ENCODE results near the gene SCN7A. TPM values are rescaled to one million over a fixed set of nuclear protein-coding genes. Genes with fewer than 3 reads are reported as not detected.

SCN7A gene
- total RNA-seq = 10 to 100 TPM; 10.7 to 27.5 TPM
- long read RNA-seq, full-length matches to known transcripts = 1 of 6 reads
- long read RNA-seq, partial matches to known transcripts = 2 of 6 reads
- long read RNA-seq, other reads (novel, unspliced or antisense) = 3 of 6 reads

DNA sequence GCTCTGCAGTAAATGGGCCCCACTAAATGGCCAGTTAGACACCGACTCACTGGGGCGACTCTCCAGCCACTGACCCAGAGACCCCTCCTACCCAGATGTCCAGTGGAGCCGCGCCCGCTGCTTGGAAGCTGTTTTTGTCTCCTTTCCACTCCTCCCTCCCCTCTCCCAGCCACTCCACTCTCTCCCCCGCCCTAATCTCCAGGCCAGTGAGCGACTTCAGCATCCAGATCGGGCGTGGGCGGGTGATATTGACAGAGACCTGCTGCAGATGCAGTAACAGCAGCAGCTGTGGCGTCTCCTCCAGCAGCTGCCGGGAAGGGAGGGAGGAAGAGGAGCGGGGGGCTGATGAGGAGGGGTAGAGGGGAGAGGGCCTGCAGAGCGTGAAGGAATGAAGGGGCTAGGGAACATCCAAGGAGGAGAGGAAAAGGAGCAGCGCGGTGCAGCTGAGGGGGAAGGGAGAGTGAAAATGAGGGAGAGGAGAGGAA lies at the start of gene SCN7A:
TSS of gene SCN7A (minus strand) at position 110 of the 485 bp plus-strand sequence. CDS start 16,553 bp downstream, outside the sequence.
- DNase-seq (peak; percentile 82), ATAC-seq (peak; percentile 83 to 97)
- intact Hi-C loops (cut with DNase I) = no loop called here

DNA sequence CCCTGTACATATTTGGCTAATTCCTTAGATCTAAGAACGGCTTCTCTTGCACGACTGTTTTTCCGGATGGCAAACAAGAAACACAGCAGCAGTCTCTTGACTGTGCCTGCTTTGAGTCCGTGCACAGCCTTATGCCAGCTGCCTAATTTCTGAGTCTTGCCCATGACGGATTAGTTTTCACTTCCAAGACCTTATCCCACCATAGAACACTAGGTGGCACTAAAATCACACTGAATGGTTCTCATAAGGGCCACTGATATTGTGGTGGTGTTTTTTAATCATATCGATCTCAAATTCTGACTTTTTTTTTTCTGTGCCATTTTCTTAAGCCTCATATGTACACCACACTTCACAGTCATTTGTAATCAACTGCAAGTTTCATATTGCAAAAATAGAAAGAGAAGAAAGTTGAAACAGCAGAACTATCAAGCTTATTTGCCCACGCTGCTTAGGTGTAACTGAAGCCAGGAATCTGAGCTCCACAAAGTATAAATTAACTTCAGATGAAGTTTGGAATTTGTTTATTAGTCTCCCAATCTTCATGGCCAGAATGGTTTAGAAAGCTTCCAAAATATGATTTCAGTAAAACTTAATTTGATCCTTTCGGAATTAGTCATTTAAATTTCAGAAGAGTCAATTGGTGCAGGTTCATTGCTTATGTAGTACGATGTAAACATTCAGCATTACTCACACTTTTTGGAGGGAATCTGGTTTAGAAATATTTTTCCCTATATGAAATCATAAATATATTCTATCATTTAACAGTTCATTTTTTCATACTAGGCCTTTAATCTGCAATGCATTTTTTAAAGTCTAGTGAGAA lies 45.5 kb upstream of the SCN7A start:
- ATAC-seq = peak; percentile 67 to 75
- intact Hi-C loops (cut with DNase I) = loop anchor here in 1 of 2 donors (5.0 kb wide), 2 partner anchors 673 to 1578 kb away; no protein-coding TSS in a partner anchor
- no peak for DNase-seq

DNA sequence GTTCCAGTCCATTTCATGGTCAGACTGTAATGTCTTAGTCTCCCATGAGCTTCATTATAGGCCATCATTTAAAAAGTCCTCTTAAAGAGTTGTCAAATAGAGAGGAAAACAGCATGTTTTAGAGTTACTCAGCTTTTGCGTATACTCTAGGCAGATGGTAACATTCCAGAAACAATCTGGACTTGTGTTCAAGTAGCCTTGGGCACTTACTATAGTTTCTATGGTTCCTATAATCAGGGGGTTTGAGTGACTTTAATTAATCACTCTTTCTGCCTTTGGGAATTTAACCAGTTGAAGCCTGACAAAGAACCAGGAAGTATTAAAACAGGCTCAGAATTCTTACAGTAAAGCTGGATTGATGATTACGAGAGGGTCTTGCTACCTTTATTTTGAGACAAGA lies 42.1 kb upstream of the SCN7A start:
- intact Hi-C loops (cut with DNase I) = loop anchor here in 1 of 2 donors (5.0 kb wide), 2 partner anchors 676 to 1581 kb away; no protein-coding TSS in a partner anchor
- no peak for ATAC-seq
- DNase-seq = no peak

DNA sequence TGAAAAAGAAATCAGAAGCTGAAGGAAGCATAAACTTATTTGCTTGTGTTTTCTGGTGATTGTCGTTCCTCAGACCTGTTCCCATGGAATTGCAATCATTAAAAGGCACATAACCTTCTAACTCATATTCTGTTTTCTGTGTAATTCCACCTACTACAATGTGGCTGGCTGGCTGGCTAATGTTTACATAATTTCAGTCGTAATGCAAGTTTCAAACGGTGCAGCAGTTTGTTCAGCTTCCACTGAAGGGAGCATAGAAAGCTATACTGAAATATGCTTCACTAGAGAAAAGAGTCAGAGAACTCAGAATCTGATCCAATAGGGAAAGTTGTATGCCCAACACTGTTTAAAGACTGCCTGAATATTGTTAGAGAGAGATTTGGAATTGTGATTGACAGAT lies 27.1 kb upstream of the SCN7A start:
- ATAC-seq (no peak), DNase-seq (no peak)
- intact Hi-C loops (cut with DNase I) = no loop called here

DNA sequence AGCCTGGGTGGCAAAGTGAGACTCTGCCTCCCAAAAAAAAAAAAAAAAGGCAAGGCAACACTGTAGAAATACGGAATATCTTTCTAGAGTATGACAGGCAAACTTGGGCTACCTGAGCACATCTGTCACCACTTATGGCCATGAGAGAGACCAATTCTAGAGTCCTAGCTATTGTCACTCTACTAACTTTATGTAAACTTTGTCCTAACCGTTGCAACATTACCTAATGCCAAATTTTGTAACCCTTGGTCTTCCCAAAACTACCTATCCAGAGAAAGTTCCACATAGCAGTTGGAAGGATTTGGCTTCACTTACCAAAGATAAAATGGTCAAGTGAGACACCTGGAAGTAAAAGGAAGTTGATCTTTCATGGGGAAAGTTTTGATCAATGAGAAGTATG lies 26.6 kb upstream of the SCN7A start:
- ATAC-seq = no peak
- DNase-seq = no peak
- intact Hi-C loops (cut with DNase I) = no loop called here

DNA sequence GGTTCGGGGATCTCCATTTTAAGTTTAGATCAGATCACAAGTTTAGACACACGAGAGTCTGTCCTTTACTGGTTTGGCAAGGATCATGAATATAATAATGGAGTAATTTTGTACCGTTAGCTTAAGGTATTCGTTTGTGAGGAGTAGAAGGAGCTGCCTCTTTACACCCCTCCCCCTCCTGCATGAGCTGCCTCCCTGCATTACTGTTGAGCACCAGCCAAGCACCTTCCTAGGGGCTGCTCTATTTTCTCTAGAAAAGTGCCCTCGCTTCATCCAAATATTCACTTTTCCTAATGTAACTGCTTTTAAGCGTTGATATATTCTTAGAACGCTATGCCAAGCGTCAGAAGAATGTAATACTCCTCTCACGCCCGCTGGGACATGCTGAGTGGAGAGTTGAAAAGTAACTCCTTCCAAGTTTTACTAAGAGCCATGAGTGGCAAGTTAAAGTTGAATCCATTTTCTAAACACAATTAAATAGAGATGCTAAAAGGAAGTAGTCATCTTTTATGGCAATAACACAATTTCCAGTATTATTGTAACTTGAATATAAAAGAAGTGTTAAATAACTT lies 25.4 kb upstream of the SCN7A start:
- ATAC-seq = peak; percentile 35 to 71
- intact Hi-C loops (cut with DNase I) = no loop called here
- no peak for DNase-seq

DNA sequence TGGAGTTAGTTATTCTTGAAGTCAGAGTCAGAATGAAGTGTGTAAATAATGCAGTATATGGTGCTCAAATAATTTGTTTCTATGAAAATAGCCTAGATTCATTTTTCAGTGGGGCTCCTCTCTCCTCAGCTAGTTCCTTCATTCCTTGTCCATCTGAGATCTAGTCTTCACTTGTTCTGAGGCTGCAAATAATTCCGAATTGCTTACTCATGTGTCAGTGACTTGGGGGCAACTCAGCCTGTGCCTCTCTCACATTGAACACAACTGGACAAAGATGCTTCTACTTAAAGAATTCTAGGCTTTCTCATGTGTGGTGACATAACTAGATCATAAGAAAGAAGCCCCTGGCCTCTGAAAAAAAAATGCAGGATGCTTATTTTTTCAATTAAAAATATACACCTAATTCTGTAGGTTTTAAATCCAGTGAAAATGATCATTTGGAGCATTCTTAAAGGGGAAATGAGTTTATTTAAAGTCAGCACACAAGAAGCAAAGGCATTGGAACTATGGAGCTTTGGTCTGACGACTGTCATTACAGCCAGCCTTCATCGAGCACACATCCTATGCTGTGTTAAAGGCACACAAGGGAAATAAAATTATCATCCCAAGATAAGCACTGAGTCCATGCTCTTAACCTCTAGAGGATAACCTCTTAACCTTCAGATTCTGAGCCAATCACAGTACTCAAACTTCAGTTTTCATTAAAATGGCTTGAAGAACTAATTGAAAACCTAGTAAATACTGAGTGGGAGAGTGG lies 24.8 kb upstream of the SCN7A start:
- intact Hi-C loops (cut with DNase I) = no loop called here
- ATAC-seq (no peak), DNase-seq (no peak)

DNA sequence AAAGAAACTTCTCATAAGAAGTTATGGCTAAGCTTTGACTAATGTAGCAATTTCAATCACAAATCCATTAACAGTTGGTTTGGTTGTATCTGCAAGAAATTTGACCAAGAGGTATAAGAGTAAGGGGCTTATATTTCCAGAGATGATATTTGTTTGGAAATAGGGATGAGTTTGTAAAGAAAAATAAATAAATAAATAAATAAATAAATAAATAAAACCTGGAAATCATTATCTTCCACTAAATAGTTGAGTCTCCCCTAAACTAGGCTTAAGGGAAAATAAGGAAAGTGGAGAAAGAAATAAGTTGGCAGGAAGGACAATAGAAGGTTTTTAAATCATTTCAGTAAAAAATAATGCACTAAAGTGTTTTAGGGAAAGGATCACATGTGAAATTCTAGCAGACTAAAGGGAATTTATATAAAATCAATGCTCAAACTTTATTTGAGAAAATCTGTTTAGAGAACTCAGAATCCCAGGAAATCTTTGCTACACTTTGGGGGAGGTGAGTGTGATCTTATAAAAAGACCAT lies 23.5 kb upstream of the SCN7A start:
- no peak for DNase-seq
- intact Hi-C loops (cut with DNase I) = no loop called here
- ATAC-seq = no peak

DNA sequence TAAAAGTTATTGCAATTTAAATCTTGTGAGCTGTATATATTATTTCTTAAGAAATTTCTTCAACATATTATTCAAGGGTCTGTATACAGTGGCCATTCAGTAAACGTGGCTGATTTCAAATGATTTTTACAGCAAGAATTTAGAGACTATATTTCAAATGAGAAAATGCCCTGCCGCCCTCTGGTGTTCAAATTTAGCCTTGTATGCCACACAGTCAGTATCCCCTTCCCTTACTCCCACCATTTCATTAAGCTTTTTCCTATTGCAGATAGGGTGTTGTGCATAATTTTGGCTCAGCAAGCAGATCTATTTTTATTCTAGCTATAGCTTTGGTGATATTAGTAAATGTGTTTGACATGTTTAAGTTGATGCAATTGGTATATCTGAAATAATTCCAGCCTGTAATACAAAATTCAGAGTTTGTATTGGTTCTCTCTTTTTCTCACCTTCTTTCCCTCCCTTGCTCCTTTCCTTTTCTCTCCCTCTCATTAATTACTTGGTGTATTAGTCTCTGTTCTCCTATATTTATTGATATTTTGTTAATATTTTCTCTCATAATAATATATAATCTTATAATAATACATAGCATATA lies 22.8 kb upstream of the SCN7A start:
- DNase-seq (peak; percentile 25), ATAC-seq (peak in 1 of 2 donors; percentile 26)
- intact Hi-C loops (cut with DNase I) = no loop called here

DNA sequence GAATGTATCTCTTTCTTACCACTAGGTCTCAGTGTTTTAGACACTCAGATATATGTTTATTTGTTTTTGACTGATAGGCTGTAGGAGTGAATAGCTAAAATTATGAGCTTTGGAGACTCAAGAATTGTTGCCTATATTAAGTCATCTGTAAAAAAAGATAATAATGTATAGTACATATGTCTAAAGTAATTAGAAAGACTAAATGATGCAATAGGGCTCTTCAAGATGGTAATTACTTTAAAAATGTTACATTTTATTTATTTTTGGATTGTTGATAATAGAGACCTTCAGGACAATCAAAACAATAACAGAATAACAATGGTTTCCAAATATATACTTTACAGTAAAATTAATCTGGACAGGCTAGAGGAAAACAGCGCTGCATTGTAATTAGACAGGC lies 19.9 kb upstream of the SCN7A start:
- no peak for ATAC-seq
- no peak for DNase-seq
- intact Hi-C loops (cut with DNase I) = no loop called here

DNA sequence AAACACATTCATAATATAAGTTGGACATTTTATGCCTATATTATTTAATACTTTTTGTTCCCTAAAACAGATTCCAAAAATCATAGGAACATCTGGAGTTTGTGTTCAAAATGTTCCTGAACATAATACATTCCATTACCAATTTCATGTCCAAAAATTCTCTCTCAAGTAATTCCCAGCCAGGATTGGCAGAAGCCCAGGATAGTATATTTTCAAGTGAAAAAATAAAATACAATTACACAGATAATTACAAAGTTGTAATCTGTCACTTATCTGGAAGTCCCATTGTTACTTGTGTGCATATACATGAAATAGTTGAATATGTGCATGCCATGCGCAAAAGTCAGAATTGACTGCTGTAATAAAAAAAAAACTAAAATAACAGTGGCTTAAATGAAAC lies 5.2 kb upstream of the SCN7A start:
- DNase-seq = no peak
- no peak for ATAC-seq
- intact Hi-C loops (cut with DNase I) = no loop called here

DNA sequence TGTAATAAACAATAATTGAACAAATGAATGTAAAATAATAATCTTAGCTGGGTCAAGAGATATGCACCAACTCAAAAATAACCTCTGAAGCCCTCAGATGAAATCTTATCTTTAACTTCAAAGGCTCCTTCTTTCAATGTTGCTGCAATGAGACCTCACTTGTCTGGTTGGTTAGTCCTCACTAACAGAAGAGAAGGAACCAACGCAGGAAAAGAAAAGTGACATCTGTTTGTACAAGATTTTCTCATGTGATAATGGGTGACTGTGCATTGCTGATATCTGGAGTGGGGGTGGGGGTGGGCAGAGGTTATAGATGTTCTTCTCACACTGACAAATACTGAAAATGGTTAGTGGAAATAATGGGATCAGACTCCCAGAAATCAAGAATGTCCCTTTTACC lies 2.6 kb downstream of the SCN7A start:
- intact Hi-C loops (cut with DNase I) = no loop called here
- DNase-seq = no peak
- no peak for ATAC-seq

DNA sequence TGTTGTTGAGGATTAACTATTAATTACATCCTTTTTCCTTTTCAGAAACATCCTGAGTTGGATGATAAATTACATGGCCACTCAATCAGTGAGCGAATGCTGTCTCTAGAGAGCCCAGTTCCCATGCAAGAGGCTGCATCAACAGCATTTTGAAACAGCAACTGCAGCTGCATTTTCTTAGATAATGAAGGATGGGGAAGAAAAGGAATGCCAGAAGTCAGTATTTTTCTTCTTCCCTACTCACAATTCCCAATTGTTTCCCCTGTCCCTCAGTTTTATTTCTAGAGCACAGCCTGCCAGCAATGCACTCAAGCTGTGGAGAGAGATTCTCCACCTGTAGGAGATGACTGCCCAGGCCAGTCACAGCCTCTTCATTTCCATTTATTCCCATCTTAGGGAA lies 6.9 kb downstream of the SCN7A start:
- ATAC-seq (peak; percentile 34 to 69), DNase-seq (no peak)
- intact Hi-C loops (cut with DNase I) = no loop called here

DNA sequence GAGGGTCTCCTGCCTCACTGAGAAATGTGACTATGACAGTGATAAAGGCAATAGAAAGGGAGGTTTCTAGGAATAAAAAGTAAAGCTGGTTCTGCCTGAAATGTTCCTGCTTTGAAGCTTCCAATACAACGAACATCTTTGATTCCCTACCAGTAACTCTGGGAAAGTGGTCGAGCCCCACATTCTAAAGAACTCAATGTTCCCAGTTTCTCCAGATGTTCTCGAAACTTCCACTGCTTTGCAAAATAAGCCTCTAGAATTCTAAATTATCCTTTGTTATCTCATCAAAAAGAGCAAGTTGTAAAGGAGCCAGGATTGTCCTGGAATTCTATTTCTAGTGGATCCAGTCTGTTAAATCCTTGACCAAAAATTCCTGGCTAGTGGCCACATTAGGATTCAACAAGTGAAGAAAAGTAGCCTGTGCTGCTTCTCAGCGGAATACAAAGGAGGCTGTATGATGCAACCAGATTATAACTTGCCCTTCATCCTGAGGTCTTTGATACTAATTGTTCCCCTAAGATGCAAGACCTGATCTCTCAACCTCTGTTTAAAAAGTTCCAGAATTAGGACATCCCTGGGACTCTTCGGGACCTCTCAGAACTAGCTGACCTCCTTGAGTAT lies 8.4 kb downstream of the SCN7A start:
- ATAC-seq = peak; percentile 63 to 85
- DNase-seq = no peak
- intact Hi-C loops (cut with DNase I) = no loop called here

DNA sequence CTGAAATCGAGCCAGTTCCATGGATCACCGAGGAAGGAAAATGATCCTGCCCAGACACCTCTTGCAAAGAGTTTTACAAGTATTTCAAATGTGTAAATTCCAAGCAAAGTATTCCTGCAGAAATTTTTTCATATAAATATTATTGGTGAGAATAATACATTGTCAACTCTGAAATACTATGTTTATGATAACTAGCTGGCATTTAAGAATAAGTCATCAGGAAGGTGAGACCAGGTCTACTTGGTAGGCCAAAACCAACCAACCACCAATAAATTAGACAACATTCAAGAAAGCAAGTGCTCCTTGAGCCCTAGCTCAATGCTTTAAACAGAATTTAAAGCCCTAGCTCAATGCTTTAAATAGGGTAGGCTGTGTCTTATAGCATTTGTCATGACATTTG lies 21.7 kb downstream of the SCN7A start:
- no peak for ATAC-seq
- no peak for DNase-seq
- intact Hi-C loops (cut with DNase I) = no loop called here

DNA sequence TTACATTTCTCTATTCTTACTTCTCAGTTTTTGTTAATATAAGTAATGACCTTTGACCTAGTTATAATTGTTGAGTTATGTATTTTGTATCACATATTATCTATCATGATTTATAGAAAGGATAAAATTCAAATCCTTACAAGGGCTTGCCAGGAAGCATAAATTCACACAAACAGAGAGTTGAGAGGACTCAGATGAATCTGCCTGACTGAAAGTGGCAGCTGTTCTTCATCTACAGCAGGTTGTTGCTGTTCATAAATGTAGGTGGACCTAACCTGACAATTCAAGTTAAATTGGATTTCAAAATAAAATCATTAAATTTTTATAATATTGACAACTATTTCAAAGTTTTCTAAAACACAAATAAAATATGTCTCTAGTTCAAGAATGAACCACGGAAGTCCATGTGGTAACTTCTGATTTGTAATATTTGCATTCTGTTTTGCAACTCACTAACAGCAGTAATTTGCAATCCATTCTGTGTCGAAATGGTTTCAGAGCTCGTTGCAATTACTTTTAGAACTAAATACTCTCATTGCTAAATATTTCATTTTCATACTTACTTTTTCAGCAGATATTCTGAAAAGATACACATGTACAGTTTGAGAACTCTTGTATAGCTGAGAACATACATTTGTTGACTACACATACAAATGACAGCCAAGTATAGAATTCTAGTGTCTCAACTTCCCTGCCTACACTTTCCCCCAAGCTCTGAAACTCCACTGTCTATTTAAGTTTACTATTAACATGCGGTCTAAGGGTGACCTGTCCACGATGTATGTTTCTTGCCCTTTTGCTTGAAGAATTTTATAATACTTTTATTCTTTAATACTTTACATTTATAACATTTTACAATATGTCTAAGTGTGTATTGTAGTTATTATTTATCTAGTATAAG lies 25.7 kb downstream of the SCN7A start:
- DNase-seq (no peak), ATAC-seq (no peak)
- intact Hi-C loops (cut with DNase I) = no loop called here

DNA sequence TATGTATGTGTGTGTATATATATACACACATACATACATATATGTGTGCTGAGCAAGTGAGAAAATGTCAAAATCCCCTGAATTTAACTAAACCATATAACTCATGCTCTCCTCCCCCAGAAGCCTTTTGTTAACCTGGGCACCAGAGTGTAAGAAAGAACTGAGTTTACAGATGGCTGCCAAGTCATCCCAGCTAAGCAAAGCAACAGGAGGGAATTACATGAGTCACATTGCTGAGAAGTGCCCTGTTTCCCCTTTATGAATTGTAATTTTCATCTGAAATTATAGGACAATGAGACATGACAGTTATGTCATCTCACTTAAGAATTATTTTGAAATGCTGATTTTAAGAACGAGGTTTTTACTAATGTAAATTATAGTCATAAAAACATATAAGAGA lies 29.9 kb downstream of the SCN7A start:
- intact Hi-C loops (cut with DNase I) = no loop called here
- ATAC-seq (no peak), DNase-seq (no peak)

DNA sequence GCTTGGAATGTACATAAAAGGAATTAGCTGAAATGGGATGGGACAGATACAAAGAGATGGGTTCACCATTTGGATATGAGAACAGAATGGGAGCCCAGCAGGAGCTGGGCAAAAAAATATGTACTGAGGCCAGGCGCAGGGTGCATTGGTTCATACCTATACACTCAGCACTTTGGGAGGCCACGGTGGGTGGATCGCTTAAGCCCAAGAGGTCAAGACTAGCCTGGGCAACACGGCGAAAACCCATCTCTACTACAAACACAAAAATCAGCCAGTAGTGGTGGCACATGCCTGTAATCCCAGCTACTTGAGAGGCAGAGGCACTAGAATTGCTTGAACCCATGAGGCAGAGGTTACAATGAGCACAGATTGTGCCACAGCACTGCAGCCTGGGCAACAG lies 30.4 kb downstream of the SCN7A start:
- ATAC-seq (no peak), DNase-seq (no peak)
- intact Hi-C loops (cut with DNase I) = no loop called here
